Measurements from ENCODE around the gene PRKAR1B.
"Not testable (repeated sequence)": the region's sequence is repeated elsewhere in the genome, so short reads cannot be mapped to it uniquely, and the experiment has no call there.

The PRKAR1B gene

GRCh38 chr7:756928-757560 lies 30.0 kb upstream of the PRKAR1B start:
- no peak for DNase-seq

- DNase-seq: no peak
These were observed 29.3 kb upstream of the PRKAR1B start for GRCh38 chr7:756231-756927.

- DNase-seq: no peak
These were observed 28.3 kb upstream of the PRKAR1B start for GRCh38 chr7:755413-755805.

- no peak for DNase-seq
These were observed 27.7 kb upstream of the PRKAR1B start for GRCh38 chr7:754531-755412.

GRCh38 chr7:753190-753589 lies 26.1 kb upstream of the PRKAR1B start:
- no peak for DNase-seq

- DNase-seq: not testable (repeated sequence)
These were observed 25.2 kb upstream of the PRKAR1B start for GRCh38 chr7:752256-752655.

GRCh38 chr7:751826-752225 lies 24.7 kb upstream of the PRKAR1B start:
- DNase-seq: no peak

- no peak for DNase-seq
These were observed 23.2 kb upstream of the PRKAR1B start for GRCh38 chr7:750111-750905.

- DNase-seq: no peak
These were observed 22.1 kb upstream of the PRKAR1B start for GRCh38 chr7:749140-749551.

GRCh38 chr7:748446-748845 lies 21.4 kb upstream of the PRKAR1B start:
- no peak for DNase-seq

- DNase-seq: no peak
These were observed 20.1 kb upstream of the PRKAR1B start for GRCh38 chr7:747186-747585.

- no peak for DNase-seq
These were observed 19.3 kb upstream of the PRKAR1B start for GRCh38 chr7:746155-747061.

GRCh38 chr7:745431-746154 lies 18.5 kb upstream of the PRKAR1B start:
- no peak for DNase-seq

GRCh38 chr7:744854-745430 lies 17.9 kb upstream of the PRKAR1B start:
- no peak for DNase-seq

GRCh38 chr7:744128-744520 lies 17.0 kb upstream of the PRKAR1B start:
- DNase-seq: not testable (repeated sequence)

GRCh38 chr7:743341-744127 lies 16.5 kb upstream of the PRKAR1B start:
- DNase-seq: not testable (repeated sequence)

- no peak for DNase-seq
These were observed 15.7 kb upstream of the PRKAR1B start for GRCh38 chr7:742791-743190.

- no peak for DNase-seq
These were observed 14.8 kb upstream of the PRKAR1B start for GRCh38 chr7:741850-742249.

- DNase-seq: no peak
These were observed 14.2 kb upstream of the PRKAR1B start for GRCh38 chr7:741191-741671.
